Myocyte (in vitro differentiated cells): ENCODE results near the gene CEP68. TPM values are rescaled to one million over a fixed set of nuclear protein-coding genes. Genes with fewer than 3 reads are reported as not detected.
"Not testable (repeated sequence)": the region's sequence is repeated elsewhere in the genome, so short reads cannot be mapped to it uniquely, and the experiment has no call there.

ENCODE experiments used
- DNase-seq: peaks from one replicate; pipeline ENCODE4 v3.0.0-alpha.2; 2012; ENCODE audit warnings: low read depth
- total RNA-seq: library from RNA; depleted of rRNA; stranded (reverse); fragments of >200 nt; gene quantifications from 2 replicates; pipeline ENCODE4 v1.2.3, GENCODE V29; 2014

CEP68 gene
- total RNA-seq, 1 donor from 2014 or later: 25.0 TPM

GRCh38 chr2:65030476-65031332 is 25.5 kb upstream of the CEP68 start:
- DNase-seq: no peak

GRCh38 chr2:65031341-65032018 is 24.7 kb upstream of the CEP68 start:
- no peak for DNase-seq

GRCh38 chr2:65032019-65032975 is 23.9 kb upstream of the CEP68 start:
- no peak for DNase-seq

- no peak for DNase-seq
Observed at GRCh38 chr2:65033178-65033577, 23.0 kb upstream of the CEP68 start.

GRCh38 chr2:65033667-65034066 is 22.5 kb upstream of the CEP68 start:
- not testable (repeated sequence) for DNase-seq

- DNase-seq: no peak
Observed at GRCh38 chr2:65035351-65035943, 20.8 kb upstream of the CEP68 start.

GRCh38 chr2:65037178-65037577 is 19.0 kb upstream of the CEP68 start:
- no peak for DNase-seq

GRCh38 chr2:65039640-65040039 is 16.6 kb upstream of the CEP68 start:
- DNase-seq: no peak

GRCh38 chr2:65040400-65041261 is 15.6 kb upstream of the CEP68 start:
- DNase-seq: peak; percentile 81

GRCh38 chr2:65043001-65043400 is 13.2 kb upstream of the CEP68 start:
- no peak for DNase-seq

- DNase-seq: no peak
Observed at GRCh38 chr2:65044097-65044735, 12.0 kb upstream of the CEP68 start.

- peak; percentile 70 for DNase-seq
Observed at GRCh38 chr2:65045651-65046050, 10.6 kb upstream of the CEP68 start.

- DNase-seq: no peak
Observed at GRCh38 chr2:65046633-65047407, 9.4 kb upstream of the CEP68 start.

GRCh38 chr2:65049010-65049639 is 7.1 kb upstream of the CEP68 start:
- DNase-seq: peak; percentile 28

- no peak for DNase-seq
Observed at GRCh38 chr2:65050931-65051330, 5.3 kb upstream of the CEP68 start.

GRCh38 chr2:65053199-65053598 is 3.0 kb upstream of the CEP68 start:
- DNase-seq: no peak

GRCh38 chr2:65054749-65055421 is 1.3 kb upstream of the CEP68 start:
- no peak for DNase-seq
